ENCODE measurements around the gene KLF15. TPM values are rescaled to one million over a fixed set of nuclear protein-coding genes. Genes with fewer than 3 reads are reported as not detected.

The KLF15 gene
- total RNA-seq, 1 donor from 2014 or later, result 0.74 TPM

DNA sequence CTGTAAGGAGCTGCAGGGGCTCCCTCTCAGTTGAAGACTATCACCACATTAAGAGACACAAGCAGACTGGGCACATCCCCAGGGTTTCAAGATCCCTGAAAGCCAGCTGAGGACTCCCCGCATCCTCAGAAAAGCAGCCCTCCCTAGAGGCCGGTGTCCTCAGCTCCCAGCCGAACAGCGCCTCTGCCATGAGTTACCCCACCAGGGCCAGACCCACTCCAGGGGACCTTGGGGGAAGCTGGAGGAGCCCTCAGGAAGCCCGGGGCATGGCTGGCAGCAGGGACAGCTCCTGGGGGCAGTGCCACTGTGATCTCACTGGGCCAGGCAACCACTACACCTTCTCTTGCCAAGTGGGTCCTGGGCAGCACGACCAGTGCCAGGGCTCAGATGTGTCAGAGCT is 8.1 kb downstream of the KLF15 start:
- peak; percentile 19 for DNase-seq
- no peak for TF ChIP-seq CTCF (IDR thresholded peaks at IDR 0.05; ENCODE audit: partially characterized antibody, unreplicated experiment)
- no peak overlapping the region for H3K27ac Mint-ChIP-seq (ENCODE audit: unreplicated experiment)
- H3K9me3 Mint-ChIP-seq (ENCODE audit: unreplicated experiment), result peaks cover 3% of the 10 kb centered on the region
- H3K4me3 Mint-ChIP-seq (ENCODE audit: unreplicated experiment), result no peak overlapping the region
- H3K36me3 Mint-ChIP-seq (ENCODE audit: unreplicated experiment), result no peaks in the 10 kb centered on the region
- H3K4me1 Mint-ChIP-seq (ENCODE audit: low read depth, unreplicated experiment), result peaks cover 6% of the 10 kb centered on the region
- H3K27me3 Mint-ChIP-seq (ENCODE audit: unreplicated experiment), result peaks cover 3% of the 10 kb centered on the region

DNA sequence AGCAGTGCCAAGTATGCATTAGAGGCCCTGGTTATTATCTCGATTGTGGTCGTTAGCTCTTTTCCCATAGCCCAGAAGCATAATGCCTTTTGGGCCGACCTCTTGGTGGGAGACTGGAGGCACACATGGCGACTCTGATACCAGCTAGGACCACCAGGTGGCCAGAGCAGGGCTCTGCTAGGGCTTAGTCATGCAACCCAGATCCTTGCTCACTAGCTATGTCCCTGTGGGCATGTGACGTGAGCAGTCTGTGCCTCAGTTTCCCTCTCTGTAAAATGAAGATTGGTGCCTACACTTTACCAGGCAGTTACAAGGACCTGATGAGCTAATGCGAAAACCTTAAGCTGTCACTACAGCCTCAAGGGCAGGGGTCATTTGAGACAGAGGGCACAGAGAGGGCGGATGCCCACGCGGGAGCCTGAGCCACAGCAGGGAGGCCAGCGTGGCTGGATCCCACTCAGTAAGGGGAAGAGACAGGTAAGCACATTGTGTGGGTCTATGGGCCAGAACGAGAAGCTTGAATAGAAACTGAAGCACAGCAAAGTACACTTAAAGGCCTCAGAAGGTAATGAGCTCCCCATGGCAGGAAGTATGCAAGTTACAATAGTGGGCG is 8.8 kb downstream of the KLF15 start:
- H3K27me3 Mint-ChIP-seq (ENCODE audit: unreplicated experiment), result peaks cover 3% of the 10 kb centered on the region
- H3K4me3 Mint-ChIP-seq (ENCODE audit: unreplicated experiment), result no peak overlapping the region
- H3K36me3 Mint-ChIP-seq (ENCODE audit: unreplicated experiment), result no peaks in the 10 kb centered on the region
- peak; percentile 47 for TF ChIP-seq CTCF (IDR thresholded peaks at IDR 0.05; ENCODE audit: partially characterized antibody, unreplicated experiment)
- no peak overlapping the region for H3K27ac Mint-ChIP-seq (ENCODE audit: unreplicated experiment)
- H3K9me3 Mint-ChIP-seq (ENCODE audit: unreplicated experiment), result peaks cover 3% of the 10 kb centered on the region
- H3K4me1 Mint-ChIP-seq (ENCODE audit: low read depth, unreplicated experiment), result peaks cover 6% of the 10 kb centered on the region
- peak; percentile 37 for DNase-seq

DNA sequence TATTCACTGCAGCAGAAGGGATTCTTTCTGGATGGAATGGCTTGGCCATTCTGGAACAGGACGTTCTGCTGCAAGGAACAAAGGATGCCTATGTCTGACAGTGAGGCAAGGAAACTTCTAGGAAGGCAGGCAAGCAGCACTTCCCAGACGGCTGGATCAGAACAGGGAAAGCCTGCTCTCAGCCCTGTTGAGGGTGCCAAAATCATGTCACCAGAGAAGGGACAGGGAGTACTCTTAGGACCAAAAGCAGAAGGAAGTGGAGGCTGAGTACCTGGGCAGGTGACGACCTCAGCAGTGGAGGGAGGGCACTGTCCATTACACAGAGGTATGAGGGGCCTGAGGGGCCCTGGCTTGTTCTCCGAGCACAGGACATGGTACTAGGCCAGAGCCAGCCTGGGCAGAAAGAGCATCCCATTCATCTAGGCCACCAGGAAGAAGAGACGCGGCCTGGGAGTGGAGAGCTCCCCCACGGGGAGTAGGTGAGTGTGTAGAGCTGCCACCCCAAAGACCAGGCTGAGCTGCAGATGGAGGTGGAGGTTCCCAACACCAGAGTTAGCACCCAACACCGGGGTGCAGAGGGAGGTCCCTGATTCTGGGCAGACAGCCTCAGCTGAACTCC is 9.6 kb downstream of the KLF15 start:
- Mint-ChIP-seq H3K36me3 (ENCODE audit: unreplicated experiment) (no peaks in the 10 kb centered on the region), H3K4me1 (ENCODE audit: low read depth, unreplicated experiment) (peaks cover 6% of the 10 kb centered on the region), H3K27ac (ENCODE audit: unreplicated experiment) (no peak overlapping the region), H3K27me3 (ENCODE audit: unreplicated experiment) (peaks cover 3% of the 10 kb centered on the region), H3K4me3 (ENCODE audit: unreplicated experiment) (no peak overlapping the region), H3K9me3 (ENCODE audit: unreplicated experiment) (peaks cover 3% of the 10 kb centered on the region)
- DNase-seq, result peak; percentile 5
- TF ChIP-seq CTCF (IDR thresholded peaks at IDR 0.05; ENCODE audit: partially characterized antibody, unreplicated experiment), result no peak

GRCh38 chr3:126346466-126346865 is 10.7 kb downstream of the KLF15 start:
- Mint-ChIP-seq H3K4me1 (ENCODE audit: low read depth, unreplicated experiment) (peaks cover 6% of the 10 kb centered on the region), H3K4me3 (ENCODE audit: unreplicated experiment) (no peak overlapping the region), H3K27ac (ENCODE audit: unreplicated experiment) (no peak overlapping the region), H3K9me3 (ENCODE audit: unreplicated experiment) (peaks cover 3% of the 10 kb centered on the region), H3K27me3 (ENCODE audit: unreplicated experiment) (peaks cover 3% of the 10 kb centered on the region), H3K36me3 (ENCODE audit: unreplicated experiment) (no peaks in the 10 kb centered on the region)
- TF ChIP-seq CTCF (IDR thresholded peaks at IDR 0.05; ENCODE audit: partially characterized antibody, unreplicated experiment), result no peak
- no peak for DNase-seq
